OCI-LY1 (cell line): ENCODE measurements around the gene NAT8.

Experiments
- EZH2 ChIP-seq: fragments of 200-600 bp; sonication (generic), shearing (Covaris generic); IDR thresholded peaks from 2 replicates; pipeline ENCODE4 v1.8.0; 2017; ENCODE audit warnings: borderline replicate concordance, mixed run types, mild to moderate bottlenecking, antibody characterized with exemption, low read length, moderate library complexity, mixed read lengths
- TF ChIP-seq, protein P1 (sequence below): fragments of 200-600 bp; sonication (generic), shearing (Covaris generic); IDR thresholded peaks from 2 replicates; pipeline ENCODE4 v1.5.1; 2017; ENCODE audit warnings: mild to moderate bottlenecking, antibody characterized with exemption, low read length, moderate library complexity, mixed read lengths

DNA sequence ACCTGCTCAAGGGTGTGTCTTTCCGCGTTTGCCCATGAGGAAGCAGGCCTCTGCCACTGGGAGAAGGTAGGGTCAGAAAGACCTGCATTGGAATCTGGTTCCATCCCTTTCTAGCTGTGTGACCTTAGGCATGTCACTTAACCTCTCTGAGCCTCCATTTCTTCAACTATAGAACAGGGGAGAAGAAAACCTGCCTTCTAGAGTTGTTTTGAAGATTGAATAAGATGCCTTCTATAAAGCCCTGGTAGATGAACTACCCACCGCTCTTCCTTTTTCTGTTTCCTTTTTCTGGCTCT is 507 bp downstream of the NAT8 start:
- TF ChIP-seq, protein P1, sequence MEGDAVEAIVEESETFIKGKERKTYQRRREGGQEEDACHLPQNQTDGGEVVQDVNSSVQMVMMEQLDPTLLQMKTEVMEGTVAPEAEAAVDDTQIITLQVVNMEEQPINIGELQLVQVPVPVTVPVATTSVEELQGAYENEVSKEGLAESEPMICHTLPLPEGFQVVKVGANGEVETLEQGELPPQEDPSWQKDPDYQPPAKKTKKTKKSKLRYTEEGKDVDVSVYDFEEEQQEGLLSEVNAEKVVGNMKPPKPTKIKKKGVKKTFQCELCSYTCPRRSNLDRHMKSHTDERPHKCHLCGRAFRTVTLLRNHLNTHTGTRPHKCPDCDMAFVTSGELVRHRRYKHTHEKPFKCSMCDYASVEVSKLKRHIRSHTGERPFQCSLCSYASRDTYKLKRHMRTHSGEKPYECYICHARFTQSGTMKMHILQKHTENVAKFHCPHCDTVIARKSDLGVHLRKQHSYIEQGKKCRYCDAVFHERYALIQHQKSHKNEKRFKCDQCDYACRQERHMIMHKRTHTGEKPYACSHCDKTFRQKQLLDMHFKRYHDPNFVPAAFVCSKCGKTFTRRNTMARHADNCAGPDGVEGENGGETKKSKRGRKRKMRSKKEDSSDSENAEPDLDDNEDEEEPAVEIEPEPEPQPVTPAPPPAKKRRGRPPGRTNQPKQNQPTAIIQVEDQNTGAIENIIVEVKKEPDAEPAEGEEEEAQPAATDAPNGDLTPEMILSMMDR, result no peak
- no peak for TF ChIP-seq EZH2
